ENCODE data around the gene ALPK3.

DNA sequence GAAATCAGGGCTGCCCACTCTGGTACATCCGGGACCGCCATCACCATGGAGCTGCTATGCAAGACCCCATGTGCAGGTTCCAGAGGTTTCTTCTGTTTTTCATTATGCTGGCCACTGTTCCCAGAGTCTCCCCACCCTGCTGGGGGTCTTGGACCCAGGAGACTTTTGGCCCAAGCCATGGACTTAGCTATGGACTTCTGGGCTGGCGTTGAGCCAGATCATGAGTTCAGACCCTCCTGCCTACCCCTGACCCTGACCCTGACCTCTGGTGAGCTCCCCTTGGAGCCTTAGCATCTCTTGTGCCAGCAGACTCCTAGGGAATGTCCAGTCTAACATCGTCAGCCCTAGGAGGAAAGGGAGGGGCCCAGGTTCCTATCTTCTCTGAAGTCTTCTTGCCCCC is 92.6 kb downstream of the ALPK3 start:
- TF ChIP-seq, protein P1, sequence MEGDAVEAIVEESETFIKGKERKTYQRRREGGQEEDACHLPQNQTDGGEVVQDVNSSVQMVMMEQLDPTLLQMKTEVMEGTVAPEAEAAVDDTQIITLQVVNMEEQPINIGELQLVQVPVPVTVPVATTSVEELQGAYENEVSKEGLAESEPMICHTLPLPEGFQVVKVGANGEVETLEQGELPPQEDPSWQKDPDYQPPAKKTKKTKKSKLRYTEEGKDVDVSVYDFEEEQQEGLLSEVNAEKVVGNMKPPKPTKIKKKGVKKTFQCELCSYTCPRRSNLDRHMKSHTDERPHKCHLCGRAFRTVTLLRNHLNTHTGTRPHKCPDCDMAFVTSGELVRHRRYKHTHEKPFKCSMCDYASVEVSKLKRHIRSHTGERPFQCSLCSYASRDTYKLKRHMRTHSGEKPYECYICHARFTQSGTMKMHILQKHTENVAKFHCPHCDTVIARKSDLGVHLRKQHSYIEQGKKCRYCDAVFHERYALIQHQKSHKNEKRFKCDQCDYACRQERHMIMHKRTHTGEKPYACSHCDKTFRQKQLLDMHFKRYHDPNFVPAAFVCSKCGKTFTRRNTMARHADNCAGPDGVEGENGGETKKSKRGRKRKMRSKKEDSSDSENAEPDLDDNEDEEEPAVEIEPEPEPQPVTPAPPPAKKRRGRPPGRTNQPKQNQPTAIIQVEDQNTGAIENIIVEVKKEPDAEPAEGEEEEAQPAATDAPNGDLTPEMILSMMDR (IDR thresholded peaks at IDR 0.05), result no peak
- TF ChIP-seq POLR2AphosphoS5 (IDR thresholded peaks at IDR 0.05), result no peak

Measured in stomach (tissue), 4 donors.